Endodermal cell (in vitro differentiated cells): ENCODE results near the gene ANXA10. TPM values are rescaled to one million over a fixed set of nuclear protein-coding genes. Genes with fewer than 3 reads are reported as not detected.

Experiments
- DNase-seq: peaks from one replicate; pipeline ENCODE4 v3.0.0-alpha.2; 2017
- H3K27ac ChIP-seq: 2 replicates; pipeline ENCODE4 v1.5.1; 2013; ENCODE audit warnings: mild to moderate bottlenecking, low read depth, low read length, moderate library complexity
- H3K27me3 ChIP-seq: 2 replicates; pipeline ENCODE4 v1.6.1; 2013; ENCODE audit warnings: mild to moderate bottlenecking, low read length, moderate library complexity; ENCODE audit not compliant: insufficient read depth, control insufficient read depth, poor library complexity, severe bottlenecking
- H3K36me3 ChIP-seq: 2 replicates; pipeline ENCODE4 v1.7.0; 2013; ENCODE audit warnings: mild to moderate bottlenecking, low read length, moderate library complexity; ENCODE audit not compliant: control insufficient read depth, insufficient read depth
- H3K4me1 ChIP-seq: one replicate; pipeline ENCODE4 v1.7.0; 2013; ENCODE audit warnings: low read length; ENCODE audit not compliant: control insufficient read depth, insufficient read depth
- H3K4me3 ChIP-seq: 2 replicates; pipeline ENCODE4 v1.5.1; 2013; ENCODE audit warnings: mild to moderate bottlenecking, low read length, moderate library complexity
- H3K9ac ChIP-seq: 2 replicates; pipeline ENCODE4 v1.6.1; 2013; ENCODE audit warnings: mild to moderate bottlenecking, low read length, moderate library complexity; ENCODE audit not compliant: poor library complexity, severe bottlenecking; ENCODE audit errors: extremely low read depth
- H3K9me3 ChIP-seq: 2 replicates; pipeline ENCODE4 v1.6.1; 2013; ENCODE audit warnings: mild to moderate bottlenecking, low read length, moderate library complexity; ENCODE audit not compliant: control insufficient read depth
- H3K27ac Mint-ChIP-seq: 2 replicates; pipeline ENCODE4 v1.8.0; 2020; ENCODE audit warnings: mixed read lengths
- H3K27me3 Mint-ChIP-seq: 2 replicates; pipeline ENCODE4 v1.8.0; 2021; ENCODE audit warnings: mild to moderate bottlenecking, mixed read lengths; ENCODE audit not compliant: insufficient read depth
- H3K36me3 Mint-ChIP-seq: 2 replicates; pipeline ENCODE4 v1.8.0; 2020; ENCODE audit warnings: low read depth, mixed read lengths
- H3K4me1 Mint-ChIP-seq: 2 replicates; pipeline ENCODE4 v1.8.0; 2020; ENCODE audit warnings: mixed read lengths
- H3K4me3 Mint-ChIP-seq: 2 replicates; pipeline ENCODE4 v1.8.0; 2020; ENCODE audit warnings: mild to moderate bottlenecking, moderate library complexity, mixed read lengths
- H3K9me3 Mint-ChIP-seq: 2 replicates; pipeline ENCODE4 v1.8.0; 2020; ENCODE audit warnings: mild to moderate bottlenecking, mixed read lengths
- WGBS, 2 experiments: methylation state at CpG; one replicate each; pipeline versions ENCODE4 v1.1.5 to v1.1.7; 2013; ENCODE audit warnings: missing lambda C conversion rate in 2 of 2, mixed read lengths in 1 of 2; ENCODE audit not compliant: insufficient coverage in 1 of 2, insufficient read length in 1 of 2; 5-methylcytosine and 5-hydroxymethylcytosine counted together
- total RNA-seq, 2 donors: library from RNA; stranded (reverse); fragmentation: NEBNext Ultra II Directional in 1 of 2; extraction: Animal tissue kit (Norgen Biotek cat#: 25700) in 1 of 2; gene quantifications; 2 replicates in 1 of 2; 3 replicates in 1 of 2; pipeline ENCODE4 v1.2.1, GENCODE V29; 2021
- TF ChIP-seq, protein P1 (sequence below): fragments of 200-600 bp; sonication (generic); conservative IDR thresholded peaks from 2 replicates; pipeline ENCODE4 v1.5.0; 2021; ENCODE audit warnings: antibody characterized with exemption, mild to moderate bottlenecking

ANXA10 gene
- total RNA-seq, 2 donors from 2014 or later, result not detected

DNA sequence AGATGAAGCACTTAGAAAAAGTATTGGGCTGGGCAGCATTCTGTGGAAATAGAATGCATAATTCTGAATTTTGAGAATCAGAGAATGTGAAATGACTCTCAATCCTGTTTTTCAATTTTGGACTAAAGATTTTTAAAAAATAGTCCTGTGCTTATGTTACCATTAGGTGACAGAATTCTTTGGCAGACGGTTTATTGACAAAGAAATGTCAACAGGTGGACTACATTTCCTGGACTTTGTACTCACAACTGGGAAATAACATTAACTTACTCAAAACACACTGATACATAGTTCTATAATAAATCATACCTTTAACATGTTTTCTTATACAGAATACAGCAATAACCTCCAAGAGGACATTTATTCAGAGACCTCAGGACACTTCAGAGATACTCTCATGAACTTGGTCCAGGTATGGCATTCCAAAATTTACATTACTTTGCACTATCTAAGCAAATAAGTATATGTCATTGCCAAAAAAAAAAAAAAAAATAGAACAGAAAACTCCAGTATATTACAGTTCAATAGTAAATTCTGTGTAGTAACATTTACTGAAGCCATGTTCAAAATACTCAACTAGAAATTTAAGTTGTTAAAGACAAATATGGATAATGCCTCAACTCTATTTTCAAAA, 72.7 kb downstream of the ANXA10 start:
- no peak overlapping the region for H3K27ac ChIP-seq
- H3K36me3 ChIP-seq, result no peaks in the 10 kb centered on the region
- no peaks in the 10 kb centered on the region for H3K27me3 ChIP-seq
- H3K4me3 ChIP-seq, result no peak overlapping the region
- H3K4me3 Mint-ChIP-seq, result no peak overlapping the region
- H3K9me3 ChIP-seq, result no peaks in the 10 kb centered on the region
- peaks cover 14% of the 10 kb centered on the region for H3K9me3 Mint-ChIP-seq
- no peaks in the 10 kb centered on the region for H3K36me3 Mint-ChIP-seq
- H3K27me3 Mint-ChIP-seq, result no peaks in the 10 kb centered on the region
- H3K9ac ChIP-seq, result no peak overlapping the region
- H3K4me1 ChIP-seq, result no peaks in the 10 kb centered on the region
- H3K27ac Mint-ChIP-seq, result no peak overlapping the region
- TF ChIP-seq, protein P1, sequence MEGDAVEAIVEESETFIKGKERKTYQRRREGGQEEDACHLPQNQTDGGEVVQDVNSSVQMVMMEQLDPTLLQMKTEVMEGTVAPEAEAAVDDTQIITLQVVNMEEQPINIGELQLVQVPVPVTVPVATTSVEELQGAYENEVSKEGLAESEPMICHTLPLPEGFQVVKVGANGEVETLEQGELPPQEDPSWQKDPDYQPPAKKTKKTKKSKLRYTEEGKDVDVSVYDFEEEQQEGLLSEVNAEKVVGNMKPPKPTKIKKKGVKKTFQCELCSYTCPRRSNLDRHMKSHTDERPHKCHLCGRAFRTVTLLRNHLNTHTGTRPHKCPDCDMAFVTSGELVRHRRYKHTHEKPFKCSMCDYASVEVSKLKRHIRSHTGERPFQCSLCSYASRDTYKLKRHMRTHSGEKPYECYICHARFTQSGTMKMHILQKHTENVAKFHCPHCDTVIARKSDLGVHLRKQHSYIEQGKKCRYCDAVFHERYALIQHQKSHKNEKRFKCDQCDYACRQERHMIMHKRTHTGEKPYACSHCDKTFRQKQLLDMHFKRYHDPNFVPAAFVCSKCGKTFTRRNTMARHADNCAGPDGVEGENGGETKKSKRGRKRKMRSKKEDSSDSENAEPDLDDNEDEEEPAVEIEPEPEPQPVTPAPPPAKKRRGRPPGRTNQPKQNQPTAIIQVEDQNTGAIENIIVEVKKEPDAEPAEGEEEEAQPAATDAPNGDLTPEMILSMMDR, result no peak
- WGBS, 2 experiments, result 73% methylated on average over 1 of the region's 1 CpG; no CpG with 5 or more reads in 1 of the 2 experiments
- no peaks in the 10 kb centered on the region for H3K4me1 Mint-ChIP-seq
- DNase-seq, result no peak

DNA sequence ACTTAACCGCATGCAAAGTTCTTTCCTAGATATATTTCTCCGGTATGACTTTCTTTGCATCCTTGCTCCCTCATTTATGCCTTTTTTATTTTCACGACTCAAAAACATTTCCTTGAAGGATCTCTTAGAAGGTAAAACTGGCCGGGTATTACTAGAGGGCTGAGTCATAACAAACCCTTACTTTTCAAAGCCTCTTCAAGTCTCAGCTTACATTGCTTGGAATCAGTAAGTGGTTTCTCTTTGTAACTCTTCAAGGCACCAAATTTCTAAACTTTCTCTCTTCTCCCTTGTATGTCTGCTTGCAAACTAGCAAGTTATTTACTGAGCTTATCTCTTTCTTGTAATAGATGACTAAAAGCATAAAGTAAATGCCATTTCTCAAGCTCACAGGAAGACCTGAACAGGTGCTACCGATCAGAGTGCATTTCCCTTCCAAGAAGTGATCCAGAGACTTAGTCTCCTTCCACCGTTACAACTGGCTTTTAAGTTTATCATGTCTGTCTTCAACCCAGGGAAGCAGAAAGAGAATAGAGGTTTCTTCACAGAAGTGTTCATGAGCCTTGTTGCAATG, 75.5 kb downstream of the ANXA10 start:
- no peak overlapping the region for H3K27ac ChIP-seq
- H3K4me1 Mint-ChIP-seq, result no peaks in the 10 kb centered on the region
- no peak overlapping the region for H3K27ac Mint-ChIP-seq
- no peak overlapping the region for H3K9ac ChIP-seq
- no peaks in the 10 kb centered on the region for H3K9me3 ChIP-seq
- no peaks in the 10 kb centered on the region for H3K36me3 ChIP-seq
- DNase-seq, result no peak
- H3K36me3 Mint-ChIP-seq, result no peaks in the 10 kb centered on the region
- H3K4me3 Mint-ChIP-seq, result no peak overlapping the region
- no peaks in the 10 kb centered on the region for H3K9me3 Mint-ChIP-seq
- no peaks in the 10 kb centered on the region for H3K27me3 Mint-ChIP-seq
- TF ChIP-seq, protein P1, result no peak
- WGBS, 2 experiments, result 86 to 89% methylated on average over 5 to 6 of the region's 6 CpGs
- no peaks in the 10 kb centered on the region for H3K27me3 ChIP-seq
- H3K4me1 ChIP-seq, result no peaks in the 10 kb centered on the region
- H3K4me3 ChIP-seq, result no peak overlapping the region

DNA sequence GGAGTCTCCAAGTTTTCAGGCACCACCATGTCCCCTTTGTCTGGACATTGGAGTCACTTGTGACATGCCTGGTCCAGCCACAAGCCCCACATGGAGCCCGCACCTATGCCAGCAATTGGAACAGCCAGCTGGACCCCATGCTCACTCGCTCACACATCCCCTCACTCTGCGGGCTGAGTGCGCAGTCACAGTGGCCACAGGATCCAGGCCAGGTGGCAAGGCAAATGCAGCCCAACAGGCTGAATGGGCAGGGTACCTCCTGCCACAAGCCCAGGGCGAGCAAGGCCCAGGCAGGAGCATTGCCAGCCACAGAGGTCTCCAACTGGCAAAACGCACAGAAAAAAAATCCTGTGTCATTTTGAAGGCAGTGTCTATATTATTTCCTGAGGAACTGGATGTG, 82.0 kb downstream of the ANXA10 start:
- Mint-ChIP-seq H3K27ac (no peak overlapping the region), H3K4me1 (no peaks in the 10 kb centered on the region), H3K27me3 (no peaks in the 10 kb centered on the region), H3K36me3 (no peaks in the 10 kb centered on the region), H3K4me3 (no peak overlapping the region), H3K9me3 (no peaks in the 10 kb centered on the region)
- TF ChIP-seq, protein P1, result no peak
- WGBS, 2 experiments, result 88 to 93% methylated on average over 2 to 6 of the region's 6 CpGs
- Histone ChIP-seq H3K36me3 (no peaks in the 10 kb centered on the region), H3K9ac (no peak overlapping the region), H3K4me3 (no peak overlapping the region), H3K4me1 (no peaks in the 10 kb centered on the region), H3K27me3 (no peaks in the 10 kb centered on the region), H3K27ac (no peak overlapping the region), H3K9me3 (no peaks in the 10 kb centered on the region)
- no peak for DNase-seq
